ENCODE measurements around the gene OSBPL10.
"Not testable (repeated sequence)": the region's sequence is repeated elsewhere in the genome, so short reads cannot be mapped to it uniquely, and the experiment has no call there.

OSBPL10 gene

DNA sequence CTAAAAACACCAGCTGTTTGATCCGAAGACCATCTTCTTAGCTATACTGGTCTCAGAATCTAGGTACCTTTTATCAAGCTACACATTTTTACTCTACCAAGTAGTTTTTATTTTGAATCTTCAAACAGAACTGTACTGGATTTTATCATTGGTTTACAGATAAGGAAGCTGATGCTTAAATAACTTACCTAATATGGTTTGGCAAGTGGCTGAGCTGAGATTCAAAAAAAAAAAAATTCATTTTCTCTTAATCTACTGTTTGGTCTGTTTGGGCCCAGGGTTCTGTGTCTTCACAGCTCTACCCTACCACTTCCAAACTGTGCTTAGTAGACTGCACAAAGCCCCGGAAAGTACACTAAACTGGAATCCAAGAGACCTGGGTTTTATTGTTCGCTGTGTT, 36.2 kb upstream of the OSBPL10 start:
- TF ChIP-seq, protein P1, sequence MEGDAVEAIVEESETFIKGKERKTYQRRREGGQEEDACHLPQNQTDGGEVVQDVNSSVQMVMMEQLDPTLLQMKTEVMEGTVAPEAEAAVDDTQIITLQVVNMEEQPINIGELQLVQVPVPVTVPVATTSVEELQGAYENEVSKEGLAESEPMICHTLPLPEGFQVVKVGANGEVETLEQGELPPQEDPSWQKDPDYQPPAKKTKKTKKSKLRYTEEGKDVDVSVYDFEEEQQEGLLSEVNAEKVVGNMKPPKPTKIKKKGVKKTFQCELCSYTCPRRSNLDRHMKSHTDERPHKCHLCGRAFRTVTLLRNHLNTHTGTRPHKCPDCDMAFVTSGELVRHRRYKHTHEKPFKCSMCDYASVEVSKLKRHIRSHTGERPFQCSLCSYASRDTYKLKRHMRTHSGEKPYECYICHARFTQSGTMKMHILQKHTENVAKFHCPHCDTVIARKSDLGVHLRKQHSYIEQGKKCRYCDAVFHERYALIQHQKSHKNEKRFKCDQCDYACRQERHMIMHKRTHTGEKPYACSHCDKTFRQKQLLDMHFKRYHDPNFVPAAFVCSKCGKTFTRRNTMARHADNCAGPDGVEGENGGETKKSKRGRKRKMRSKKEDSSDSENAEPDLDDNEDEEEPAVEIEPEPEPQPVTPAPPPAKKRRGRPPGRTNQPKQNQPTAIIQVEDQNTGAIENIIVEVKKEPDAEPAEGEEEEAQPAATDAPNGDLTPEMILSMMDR (IDR thresholded peaks at IDR 0.05; ENCODE audit: low read depth, low read length): no peak
- no peak for DNase-seq (ENCODE audit: extremely low read depth, low read depth)

- not testable (repeated sequence) for DNase-seq (ENCODE audit: extremely low read depth, low read depth)
Observed at GRCh38 chr3:32015638-32016037, 34.6 kb upstream of the OSBPL10 start.

- not testable (repeated sequence) for DNase-seq (ENCODE audit: extremely low read depth, low read depth)
Observed at GRCh38 chr3:32010699-32011098, 29.6 kb upstream of the OSBPL10 start.

DNA sequence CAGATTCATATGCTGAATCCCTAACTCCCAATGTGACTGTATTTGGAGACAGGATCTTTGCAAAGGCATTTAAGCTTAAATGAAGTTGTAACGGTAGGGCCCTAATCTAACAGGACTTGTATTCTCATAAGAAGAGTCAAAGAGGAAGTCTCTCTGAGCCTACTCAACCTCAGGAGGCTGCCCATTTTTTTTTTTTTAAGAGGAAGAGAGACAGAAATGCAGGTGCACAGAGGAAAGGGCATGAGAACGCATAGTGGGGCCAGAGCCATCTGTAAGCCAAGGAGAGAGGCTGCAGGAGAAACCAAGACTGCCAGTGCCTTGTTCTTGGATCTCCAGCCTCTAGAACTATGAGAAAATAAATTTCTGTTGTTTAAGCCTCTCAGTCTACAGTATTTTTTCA, 28.9 kb upstream of the OSBPL10 start:
- DNase-seq (ENCODE audit: extremely low read depth, low read depth): no peak
- TF ChIP-seq, protein P1 (IDR thresholded peaks at IDR 0.05; ENCODE audit: low read depth, low read length): no peak

- TF ChIP-seq, protein P1 (IDR thresholded peaks at IDR 0.05; ENCODE audit: low read depth, low read length): no peak
- DNase-seq (ENCODE audit: extremely low read depth, low read depth): no peak
Observed at GRCh38 chr3:32009101-32009500, 28.0 kb upstream of the OSBPL10 start.

DNA sequence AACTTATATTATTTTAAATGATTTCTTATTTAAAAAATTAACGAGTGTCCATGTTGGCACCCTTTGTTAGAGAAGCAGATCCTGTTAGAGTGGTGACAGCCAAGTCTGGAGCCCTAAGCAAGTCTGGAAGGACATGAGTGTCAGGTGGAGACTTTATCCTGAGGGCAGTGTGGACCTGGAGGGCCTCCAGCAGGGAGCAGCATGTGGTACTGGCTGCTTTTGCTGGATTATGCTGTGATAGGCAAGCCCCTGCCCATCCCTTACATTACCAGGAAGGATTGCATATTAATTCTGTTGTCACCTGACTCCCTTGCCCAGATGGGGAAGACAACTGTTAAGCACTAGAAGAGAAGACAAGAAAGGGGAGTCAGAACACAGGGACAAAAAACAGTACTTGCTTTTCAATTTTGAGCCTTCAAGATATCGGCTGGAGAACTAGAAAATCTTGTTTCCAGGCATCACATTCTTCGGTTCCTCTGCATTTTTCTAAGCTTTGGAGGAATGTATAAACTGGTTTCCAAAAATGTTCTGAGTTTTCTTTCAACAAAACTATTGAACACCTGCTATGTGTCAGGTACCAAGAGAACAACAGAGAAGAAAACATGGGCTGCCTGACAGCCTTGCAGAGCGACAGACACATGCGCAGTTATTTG, 23.2 kb upstream of the OSBPL10 start:
- TF ChIP-seq, protein P1 (IDR thresholded peaks at IDR 0.05; ENCODE audit: low read depth, low read length): no peak
- DNase-seq (ENCODE audit: extremely low read depth, low read depth): no peak

GRCh38 chr3:32003380-32003779, 22.3 kb upstream of the OSBPL10 start:
- TF ChIP-seq, protein P1 (IDR thresholded peaks at IDR 0.05; ENCODE audit: low read depth, low read length): no peak
- DNase-seq (ENCODE audit: extremely low read depth, low read depth): no peak

GRCh38 chr3:32002561-32003368, 21.7 kb upstream of the OSBPL10 start:
- TF ChIP-seq, protein P1 (IDR thresholded peaks at IDR 0.05; ENCODE audit: low read depth, low read length): no peak
- DNase-seq (ENCODE audit: extremely low read depth, low read depth): no peak

Data from AG09319 (cell line).